NCI-H2107 treated with DMSO at 0.1 percent for 48 hours (cell line): Measurements from ENCODE around the gene POLR2J.
A peak's percentile ranks its signal among the peaks of the same experiment; 100 is the strongest.

ENCODE experiments used
- DNase-seq: peaks from one replicate; lab custom pipeline; 2025; ENCODE audit not compliant: unreplicated experiment; lab: John Stamatoyannopoulos, UW

Gene POLR2J

GRCh38 chr7:102444961-102445673, 33.6 kb downstream of the POLR2J start:
- no peak for DNase-seq

GRCh38 chr7:102439963-102440795, 38.5 kb downstream of the POLR2J start:
- DNase-seq: no peak

GRCh38 chr7:102436118-102436517, 42.6 kb downstream of the POLR2J start:
- DNase-seq: no peak

GRCh38 chr7:102434039-102434486, 44.7 kb downstream of the POLR2J start:
- DNase-seq: no peak

- peak; percentile 24 for DNase-seq
These were observed 45.3 kb downstream of the POLR2J start, which contains the start of gene ORAI2 for GRCh38 chr7:102433219-102434038. ORAI2 (plus strand) TSS chr7:102433575; CDS start chr7:102438957, 5,382 bp downstream.

GRCh38 chr7:102432442-102433218, 46.1 kb downstream of the POLR2J start:
- DNase-seq: no peak

GRCh38 chr7:102431617-102432298, 47.0 kb downstream of the POLR2J start:
- DNase-seq: peak; percentile 90

GRCh38 chr7:102429141-102429899, 49.4 kb downstream of the POLR2J start:
- DNase-seq: no peak

- no peak for DNase-seq
These were observed 51.7 kb downstream of the POLR2J start for GRCh38 chr7:102427019-102427405.

- no peak for DNase-seq
These were observed 52.3 kb downstream of the POLR2J start for GRCh38 chr7:102426268-102427018.

- DNase-seq: no peak
These were observed 53.0 kb downstream of the POLR2J start for GRCh38 chr7:102425639-102426267.

- no peak for DNase-seq
These were observed 53.9 kb downstream of the POLR2J start for GRCh38 chr7:102424787-102425218.

- no peak for DNase-seq
These were observed 54.6 kb downstream of the POLR2J start for GRCh38 chr7:102424129-102424551.
